GDM1 (cell line): ENCODE results near the gene ANO2.

ENCODE experiments used
- DNase-seq: peaks from one replicate; lab custom pipeline; 2025; lab: John Stamatoyannopoulos, UW

Gene ANO2

DNA sequence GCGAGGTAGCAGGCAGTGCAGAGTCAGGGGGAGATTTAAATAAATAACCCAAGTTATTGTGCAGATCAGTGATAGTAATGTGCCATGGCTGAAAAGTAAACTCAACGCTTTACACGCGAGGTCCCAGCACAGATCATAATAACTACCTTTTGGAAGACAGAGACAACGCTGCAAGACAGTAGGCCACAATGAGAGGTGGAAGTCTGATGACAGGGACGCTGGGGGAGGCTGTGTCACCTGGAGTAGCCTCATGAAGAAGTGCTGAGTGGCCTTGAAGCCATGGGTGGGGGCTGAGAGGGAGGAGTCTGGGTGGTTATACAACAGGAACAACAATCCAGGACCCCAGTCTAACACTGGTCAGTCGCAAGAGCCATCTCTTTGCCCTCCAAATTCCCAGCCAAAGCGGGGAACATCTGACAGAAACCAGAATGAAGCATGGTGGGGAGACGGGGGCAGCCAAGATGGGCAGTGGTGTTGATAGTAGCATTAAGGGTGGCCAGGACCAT, 28.2 kb downstream of the ANO2 start:
- DNase-seq, result no peak

- no peak for DNase-seq
Observed at GRCh38 chr12:5915511-5915910, 29.5 kb downstream of the ANO2 start.

- DNase-seq, result no peak
Observed at GRCh38 chr12:5914387-5915149, 30.5 kb downstream of the ANO2 start.

- DNase-seq, result no peak
Observed at GRCh38 chr12:5913387-5913786, 31.7 kb downstream of the ANO2 start.

GRCh38 chr12:5912437-5913334, 32.4 kb downstream of the ANO2 start:
- DNase-seq, result no peak

DNA sequence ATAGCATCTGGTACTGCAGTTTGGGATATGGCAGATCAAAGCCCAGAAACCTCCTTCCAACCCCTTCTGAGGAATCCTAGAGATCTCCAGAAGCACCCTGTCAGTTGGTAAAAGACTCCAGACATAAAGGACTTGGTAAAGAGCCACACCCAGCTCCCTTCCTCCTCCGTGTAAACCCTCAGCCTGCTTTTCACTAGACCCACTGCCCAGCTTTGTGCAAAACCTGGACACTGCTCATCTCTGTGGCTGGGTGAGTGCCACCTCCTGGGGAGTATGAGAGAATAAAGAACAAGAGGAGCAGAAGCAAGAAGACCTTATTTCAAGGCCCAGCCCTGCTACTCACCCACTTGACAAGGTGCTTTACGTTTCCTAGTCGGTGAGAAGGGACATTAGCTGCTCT, 33.0 kb downstream of the ANO2 start:
- no peak for DNase-seq

DNA sequence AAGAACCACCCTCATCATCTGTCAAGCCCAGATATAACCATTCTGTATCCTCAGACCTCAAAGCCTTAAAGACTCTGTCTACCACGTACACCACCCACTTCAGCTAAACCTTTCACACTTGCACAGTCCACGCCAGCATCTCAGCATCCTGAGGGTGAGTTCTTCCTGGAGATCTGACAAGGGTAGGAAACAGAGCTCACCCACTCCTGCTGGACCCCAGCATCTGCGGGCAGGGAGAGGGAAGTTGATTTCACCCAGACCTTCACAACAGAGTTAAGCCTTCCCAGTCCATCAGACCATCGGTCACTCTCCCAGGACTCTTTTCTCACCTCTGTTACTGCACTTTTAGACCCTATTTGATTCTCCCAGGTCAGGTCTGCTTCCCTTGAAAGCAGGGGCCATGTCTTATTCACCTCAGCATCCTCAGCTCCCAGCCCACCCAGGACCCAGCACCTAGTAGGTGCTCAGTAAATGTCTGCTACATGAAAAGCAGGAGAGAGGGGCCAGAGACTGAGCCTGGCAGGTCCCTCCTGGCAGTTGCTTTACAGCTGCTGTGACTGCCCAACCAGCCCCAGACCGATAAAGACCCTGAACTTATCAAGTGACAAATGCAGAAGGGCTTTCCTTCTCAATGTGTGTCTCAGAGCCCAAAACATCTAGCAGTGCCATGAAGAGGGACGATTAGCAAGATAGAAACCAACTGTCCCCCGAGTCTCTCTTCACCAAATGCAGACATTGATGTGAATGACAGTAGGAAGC, 34.1 kb downstream of the ANO2 start:
- no peak for DNase-seq

GRCh38 chr12:5909560-5909959, 35.5 kb downstream of the ANO2 start:
- no peak for DNase-seq

GRCh38 chr12:5908251-5908650, 36.8 kb downstream of the ANO2 start:
- no peak for DNase-seq

GRCh38 chr12:5907807-5908206, 37.3 kb downstream of the ANO2 start:
- no peak for DNase-seq

DNA sequence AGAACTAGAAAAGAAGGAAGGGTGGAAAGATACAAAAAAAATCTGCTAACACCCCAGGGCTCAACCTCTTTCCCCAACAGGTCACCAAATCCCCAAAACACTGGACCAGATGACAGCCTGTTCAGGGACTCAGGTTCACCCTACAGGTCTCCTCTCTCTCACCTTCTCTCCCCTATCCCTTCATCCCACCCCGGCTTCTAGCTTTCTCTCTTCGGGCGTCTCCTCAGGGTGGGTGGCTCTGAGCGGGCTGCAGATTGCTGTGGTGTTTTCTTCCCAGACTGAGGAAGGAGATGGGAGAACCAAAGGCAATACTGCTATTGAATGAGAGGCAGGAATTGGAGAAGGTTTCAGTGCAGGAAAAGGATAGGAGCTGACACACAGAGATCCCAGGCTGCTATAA, 39.3 kb downstream of the ANO2 start:
- DNase-seq, result no peak

GRCh38 chr12:5904969-5905368, 40.1 kb downstream of the ANO2 start:
- no peak for DNase-seq

GRCh38 chr12:5904441-5904840, 40.6 kb downstream of the ANO2 start:
- no peak for DNase-seq

DNA sequence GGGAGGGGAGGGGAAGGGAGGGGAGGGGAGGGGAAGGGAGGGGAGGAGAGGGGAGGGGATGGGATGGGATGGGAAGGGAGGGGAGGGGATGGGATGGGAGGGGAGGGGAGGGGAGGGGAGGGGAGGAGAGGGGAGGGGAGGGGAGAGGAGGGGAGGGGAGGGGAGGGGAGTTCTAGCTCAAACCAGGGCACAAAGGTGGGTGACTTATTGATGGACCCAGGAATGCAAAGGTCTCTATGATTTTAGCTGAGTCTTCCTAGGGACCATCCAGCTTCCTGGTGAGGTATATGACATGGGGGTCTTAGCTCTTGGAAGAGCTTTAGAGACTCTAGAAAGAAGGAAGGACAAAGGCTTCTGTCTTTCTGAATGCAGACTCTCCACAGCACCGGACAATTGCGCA, 42.3 kb downstream of the ANO2 start:
- DNase-seq, result no peak

DNA sequence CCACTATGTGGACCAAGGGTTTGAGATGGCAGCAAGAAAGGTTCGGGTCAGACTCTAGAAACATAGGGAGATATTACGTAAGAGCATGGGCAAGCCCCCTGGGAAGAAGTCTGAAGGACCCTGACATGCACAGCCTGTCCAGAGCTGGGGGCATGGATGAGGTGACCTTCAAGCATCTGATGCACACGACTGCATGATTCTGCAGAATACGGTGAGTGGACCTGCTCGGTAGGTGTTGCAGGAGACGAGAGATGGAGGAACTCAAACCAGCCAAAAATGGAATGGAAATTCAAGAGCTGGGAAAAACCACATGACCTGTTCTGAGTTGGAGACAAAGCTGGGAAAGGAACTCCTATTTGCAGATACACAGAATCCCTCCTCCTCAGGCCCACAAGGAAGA, 43.6 kb downstream of the ANO2 start:
- DNase-seq, result no peak

DNA sequence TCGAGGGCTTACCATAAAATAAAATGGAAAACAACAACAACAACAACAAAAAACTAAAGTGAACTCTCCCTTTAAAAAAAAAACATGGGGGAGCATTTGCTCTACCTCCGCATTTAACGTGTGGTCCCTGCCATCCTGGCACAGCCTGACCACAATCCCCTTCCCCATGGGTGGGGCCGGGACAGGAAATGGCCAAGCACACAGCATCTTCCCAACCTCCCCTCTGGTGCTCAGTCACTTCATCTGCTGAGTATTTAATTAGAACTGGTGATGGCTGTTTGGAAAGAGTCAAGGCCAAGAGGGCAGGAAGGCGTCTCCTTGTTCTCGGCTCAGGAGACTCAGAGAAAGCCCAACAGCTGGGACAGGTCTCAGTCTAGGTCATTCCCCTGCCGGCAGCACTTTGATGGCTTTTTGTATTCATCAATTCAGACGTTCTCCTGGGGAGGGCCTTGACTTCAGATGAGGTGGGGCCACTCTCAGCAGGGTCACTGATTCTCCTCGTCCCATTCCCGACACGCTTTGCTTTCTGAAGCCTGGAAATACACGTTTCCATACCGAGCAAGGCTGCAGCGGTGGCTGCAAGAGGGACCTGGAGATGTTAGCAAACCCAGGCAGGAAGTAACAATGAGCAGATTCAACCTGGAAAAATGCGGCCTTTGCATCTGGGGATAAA, 44.4 kb downstream of the ANO2 start:
- DNase-seq, result no peak

- no peak for DNase-seq
Observed at GRCh38 chr12:5900076-5900475, 45.0 kb downstream of the ANO2 start.

GRCh38 chr12:5899675-5900074, 45.4 kb downstream of the ANO2 start:
- DNase-seq, result no peak

DNA sequence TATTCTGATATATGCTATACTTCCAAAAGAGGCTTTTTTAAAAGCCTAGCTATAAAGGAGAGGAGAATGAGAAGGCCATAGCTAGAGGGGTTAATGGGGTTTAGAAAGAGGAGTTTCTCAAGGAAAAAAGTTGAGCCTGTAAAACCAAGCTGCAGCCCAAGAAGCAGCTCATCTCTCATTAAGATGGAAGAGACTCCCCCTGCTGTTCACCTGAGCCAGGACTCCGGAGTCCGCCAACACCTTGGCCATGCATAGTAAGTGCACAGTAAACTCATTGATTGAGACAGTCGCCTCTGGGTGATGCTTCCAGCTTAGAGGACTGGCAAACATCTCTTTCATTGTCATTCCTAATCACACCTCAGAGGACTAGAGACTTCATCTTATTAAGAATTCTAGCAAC, 46.2 kb downstream of the ANO2 start:
- DNase-seq, result no peak

GRCh38 chr12:5889381-5890047, 55.5 kb downstream of the ANO2 start:
- DNase-seq, result no peak

DNA sequence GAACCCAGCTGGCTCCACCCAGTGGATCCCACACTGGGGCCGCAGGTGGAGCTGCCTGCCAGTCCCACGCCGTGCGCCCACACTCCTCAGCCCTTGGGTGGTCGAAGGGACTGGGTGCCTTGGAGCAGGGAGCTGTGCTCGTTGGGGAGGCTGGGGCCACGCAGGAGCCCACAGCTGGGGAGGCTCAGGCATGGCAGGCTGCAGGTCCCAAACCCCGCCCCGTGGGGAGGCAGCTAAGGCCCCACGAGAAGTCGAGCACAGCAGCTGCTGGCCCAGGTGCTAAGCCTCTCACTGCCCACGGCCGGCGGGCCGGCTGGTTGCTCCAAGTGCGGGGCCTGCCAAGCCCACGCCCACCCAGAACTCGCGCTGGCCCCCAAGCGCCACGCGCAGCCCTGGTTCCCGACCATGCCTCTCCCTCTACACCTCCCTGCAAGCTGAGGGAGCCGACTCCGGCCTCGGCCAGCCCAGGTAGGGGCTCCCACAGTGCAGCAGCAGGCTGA, 56.2 kb downstream of the ANO2 start:
- DNase-seq, result no peak
